MM.1S (cell line): Measurements from ENCODE around the gene SRRM2.

Experiments
- DNase-seq: peaks from one replicate; pipeline ENCODE4 v3.0.0-alpha.2; 2015
- H2AFZ ChIP-seq: fragments of 300-600 bp; sonication (generic); 2 replicates; pipeline ENCODE4 v1.6.0; 2016; ENCODE audit warnings: antibody characterized with exemption, low read length
- H3F3A ChIP-seq: fragments of 300-600 bp; sonication (generic); 2 replicates; pipeline ENCODE4 v1.6.1; 2016; ENCODE audit warnings: mild to moderate bottlenecking, antibody characterized with exemption, low read length, moderate library complexity, mixed read lengths; ENCODE audit not compliant: insufficient read depth
- H3K27ac ChIP-seq: fragments of 300-600 bp; sonication (generic); 2 replicates; pipeline ENCODE4 v1.5.1; 2016; ENCODE audit warnings: mild to moderate bottlenecking, low read length
- H3K27me3 ChIP-seq: fragments of 300-600 bp; sonication (generic); replicated peaks from 2 replicates; pipeline ENCODE4 v1.6.0; 2016; ENCODE audit warnings: low read length; ENCODE audit not compliant: insufficient read depth
- H3K36me3 ChIP-seq: fragments of 300-600 bp; sonication (generic); replicated peaks from 2 replicates; pipeline ENCODE4 v1.6.1; 2016; ENCODE audit warnings: mild to moderate bottlenecking, low read length, mixed read lengths; ENCODE audit not compliant: insufficient read depth
- H3K4me1 ChIP-seq: fragments of 300-600 bp; sonication (generic); 2 replicates; pipeline ENCODE4 v1.6.1; 2016; ENCODE audit warnings: low read length, mixed read lengths
- H3K4me2 ChIP-seq: fragments of 300-600 bp; sonication (generic); 2 replicates; pipeline ENCODE4 v1.6.0; 2016; ENCODE audit warnings: low read depth, low read length
- H3K4me3 ChIP-seq: fragments of 300-600 bp; sonication (generic); 2 replicates; pipeline ENCODE4 v1.5.1; 2016; ENCODE audit warnings: low read length, mixed read lengths
- H3K79me2 ChIP-seq: fragments of 300-600 bp; sonication (generic); 2 replicates; pipeline ENCODE4 v1.6.1; 2016; ENCODE audit warnings: mixed run types, low read length, mixed read lengths
- H3K9ac ChIP-seq: fragments of 300-600 bp; sonication (generic); 2 replicates; pipeline ENCODE4 v1.6.1; 2016; ENCODE audit warnings: low read length, mixed read lengths
- H3K9me2 ChIP-seq: fragments of 300-600 bp; sonication (generic); replicated peaks from 2 replicates; pipeline ENCODE4 v1.6.1; 2016; ENCODE audit warnings: mild to moderate bottlenecking, low read length, mixed read lengths; ENCODE audit not compliant: insufficient read depth
- H3K9me3 ChIP-seq: fragments of 300-600 bp; sonication (generic); replicated peaks from 2 replicates; pipeline ENCODE4 v1.6.1; 2016; ENCODE audit warnings: mild to moderate bottlenecking, low read length, mixed read lengths; ENCODE audit not compliant: insufficient read depth
- H4K20me1 ChIP-seq: fragments of 300-600 bp; sonication (generic); 2 replicates; pipeline ENCODE4 v1.6.1; 2016; ENCODE audit warnings: mild to moderate bottlenecking, low read length, moderate library complexity, mixed read lengths; ENCODE audit not compliant: insufficient read depth
- EZH2 ChIP-seq: fragments of 300-600 bp; sonication (generic); optimal IDR thresholded peaks from 2 replicates; pipeline ENCODE3; 2017; ENCODE audit warnings: low read depth, mild to moderate bottlenecking, antibody characterized with exemption, low read length, mixed read lengths
- EZH2phosphoT487 ChIP-seq: fragments of 300-600 bp; sonication (generic); IDR thresholded peaks from 2 replicates; pipeline ENCODE4 v1.6.1; 2018; ENCODE audit warnings: antibody characterized with exemption, low read length
- TF ChIP-seq, protein P1 (sequence below): fragments of 300-600 bp; sonication (generic); IDR thresholded peaks from 2 replicates; pipeline ENCODE4 v1.5.1; 2016; ENCODE audit warnings: antibody characterized with exemption, low read length, mixed read lengths

SRRM2 gene

DNA sequence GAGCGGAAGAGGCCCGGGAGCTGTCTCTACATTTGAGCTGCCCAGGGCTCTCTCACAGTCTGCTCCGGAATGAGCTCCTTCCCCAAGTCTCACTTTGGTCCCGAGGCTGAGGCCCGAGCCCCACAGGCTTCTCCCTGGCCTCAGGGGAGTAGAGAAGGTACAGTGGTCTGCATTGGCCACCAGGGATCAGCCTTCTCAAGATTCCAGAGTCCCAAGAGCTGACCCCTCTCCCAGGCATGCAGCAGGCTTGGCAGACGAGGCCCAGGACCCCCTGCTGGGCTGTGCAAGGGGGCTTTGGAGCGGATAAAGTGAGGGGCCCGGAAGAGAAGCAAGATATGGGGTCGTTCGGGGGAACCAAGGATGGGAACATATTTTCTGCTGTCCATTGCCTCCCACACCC is 35.5 kb upstream of the SRRM2 start:
- TF ChIP-seq, protein P1, sequence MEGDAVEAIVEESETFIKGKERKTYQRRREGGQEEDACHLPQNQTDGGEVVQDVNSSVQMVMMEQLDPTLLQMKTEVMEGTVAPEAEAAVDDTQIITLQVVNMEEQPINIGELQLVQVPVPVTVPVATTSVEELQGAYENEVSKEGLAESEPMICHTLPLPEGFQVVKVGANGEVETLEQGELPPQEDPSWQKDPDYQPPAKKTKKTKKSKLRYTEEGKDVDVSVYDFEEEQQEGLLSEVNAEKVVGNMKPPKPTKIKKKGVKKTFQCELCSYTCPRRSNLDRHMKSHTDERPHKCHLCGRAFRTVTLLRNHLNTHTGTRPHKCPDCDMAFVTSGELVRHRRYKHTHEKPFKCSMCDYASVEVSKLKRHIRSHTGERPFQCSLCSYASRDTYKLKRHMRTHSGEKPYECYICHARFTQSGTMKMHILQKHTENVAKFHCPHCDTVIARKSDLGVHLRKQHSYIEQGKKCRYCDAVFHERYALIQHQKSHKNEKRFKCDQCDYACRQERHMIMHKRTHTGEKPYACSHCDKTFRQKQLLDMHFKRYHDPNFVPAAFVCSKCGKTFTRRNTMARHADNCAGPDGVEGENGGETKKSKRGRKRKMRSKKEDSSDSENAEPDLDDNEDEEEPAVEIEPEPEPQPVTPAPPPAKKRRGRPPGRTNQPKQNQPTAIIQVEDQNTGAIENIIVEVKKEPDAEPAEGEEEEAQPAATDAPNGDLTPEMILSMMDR: no peak
- no peak for TF ChIP-seq EZH2phosphoT487
- H3K4me2 ChIP-seq: no peak overlapping the region
- no peaks in the 10 kb centered on the region for H3K36me3 ChIP-seq
- DNase-seq: no peak
- no peak overlapping the region for H3K27ac ChIP-seq
- no peaks in the 10 kb centered on the region for H3K4me1 ChIP-seq
- H3K9me2 ChIP-seq: no peaks in the 10 kb centered on the region
- no peaks in the 10 kb centered on the region for H4K20me1 ChIP-seq
- no peaks in the 10 kb centered on the region for H3F3A ChIP-seq
- H3K9ac ChIP-seq: no peak overlapping the region
- H3K79me2 ChIP-seq: no peaks in the 10 kb centered on the region
- H3K4me3 ChIP-seq: no peak overlapping the region
- H2AFZ ChIP-seq: no peak overlapping the region
- peaks cover 32% of the 10 kb centered on the region for H3K27me3 ChIP-seq
- no peaks in the 10 kb centered on the region for H3K9me3 ChIP-seq

DNA sequence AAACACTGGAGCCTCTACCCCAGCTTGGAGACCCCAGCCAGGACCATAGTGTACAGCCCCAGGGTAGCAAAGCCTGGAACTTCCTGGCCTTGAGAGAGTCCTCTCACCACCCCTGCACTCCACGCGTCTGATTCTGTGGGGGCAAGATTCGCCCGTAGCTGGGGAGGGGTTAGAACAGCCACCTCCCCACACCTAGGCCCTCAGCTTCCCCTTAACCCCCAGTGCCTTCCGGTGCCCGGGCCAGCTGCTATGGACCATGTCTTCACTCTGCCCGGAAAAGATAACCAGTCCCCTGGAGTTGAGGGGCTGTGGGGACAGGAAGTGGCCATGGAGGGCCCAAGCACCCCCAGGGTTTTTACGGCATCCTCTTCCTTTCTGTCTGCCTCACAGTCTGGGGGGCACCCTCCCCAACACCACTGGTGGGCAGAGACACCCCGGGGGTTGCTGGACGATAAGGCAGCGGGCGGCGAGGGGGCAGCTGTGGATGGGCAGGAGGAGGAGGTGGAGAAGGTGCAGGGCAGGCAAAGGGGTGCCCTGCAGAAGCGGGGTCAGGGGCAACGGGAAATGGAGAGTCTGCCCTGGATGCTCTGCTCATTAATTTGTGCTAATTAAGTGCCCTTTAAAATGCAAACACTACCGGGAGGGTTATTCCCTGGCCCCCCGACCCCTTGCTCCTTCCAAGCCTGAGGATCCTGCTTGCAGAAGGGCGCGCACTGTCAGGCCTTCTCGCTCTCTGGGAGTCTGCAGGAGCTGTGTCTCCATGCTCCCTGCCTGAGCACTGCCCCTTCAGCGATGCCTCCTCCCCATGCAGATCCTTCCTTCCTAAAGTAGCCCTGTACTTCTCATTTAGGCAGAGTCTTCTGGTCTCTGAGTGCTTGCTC is 34.8 kb upstream of the SRRM2 start:
- no peaks in the 10 kb centered on the region for H3K36me3 ChIP-seq
- H3K27me3 ChIP-seq: peaks cover 32% of the 10 kb centered on the region
- no peak overlapping the region for H3K4me2 ChIP-seq
- H3F3A ChIP-seq: no peaks in the 10 kb centered on the region
- H3K79me2 ChIP-seq: no peaks in the 10 kb centered on the region
- no peaks in the 10 kb centered on the region for H3K4me1 ChIP-seq
- no peak overlapping the region for H2AFZ ChIP-seq
- H4K20me1 ChIP-seq: no peaks in the 10 kb centered on the region
- no peaks in the 10 kb centered on the region for H3K9me3 ChIP-seq
- no peak for TF ChIP-seq EZH2
- no peak for TF ChIP-seq EZH2phosphoT487
- TF ChIP-seq, protein P1: no peak
- no peak for DNase-seq
- no peak overlapping the region for H3K9ac ChIP-seq
- H3K9me2 ChIP-seq: no peaks in the 10 kb centered on the region
- no peak overlapping the region for H3K4me3 ChIP-seq
- H3K27ac ChIP-seq: no peak overlapping the region

DNA sequence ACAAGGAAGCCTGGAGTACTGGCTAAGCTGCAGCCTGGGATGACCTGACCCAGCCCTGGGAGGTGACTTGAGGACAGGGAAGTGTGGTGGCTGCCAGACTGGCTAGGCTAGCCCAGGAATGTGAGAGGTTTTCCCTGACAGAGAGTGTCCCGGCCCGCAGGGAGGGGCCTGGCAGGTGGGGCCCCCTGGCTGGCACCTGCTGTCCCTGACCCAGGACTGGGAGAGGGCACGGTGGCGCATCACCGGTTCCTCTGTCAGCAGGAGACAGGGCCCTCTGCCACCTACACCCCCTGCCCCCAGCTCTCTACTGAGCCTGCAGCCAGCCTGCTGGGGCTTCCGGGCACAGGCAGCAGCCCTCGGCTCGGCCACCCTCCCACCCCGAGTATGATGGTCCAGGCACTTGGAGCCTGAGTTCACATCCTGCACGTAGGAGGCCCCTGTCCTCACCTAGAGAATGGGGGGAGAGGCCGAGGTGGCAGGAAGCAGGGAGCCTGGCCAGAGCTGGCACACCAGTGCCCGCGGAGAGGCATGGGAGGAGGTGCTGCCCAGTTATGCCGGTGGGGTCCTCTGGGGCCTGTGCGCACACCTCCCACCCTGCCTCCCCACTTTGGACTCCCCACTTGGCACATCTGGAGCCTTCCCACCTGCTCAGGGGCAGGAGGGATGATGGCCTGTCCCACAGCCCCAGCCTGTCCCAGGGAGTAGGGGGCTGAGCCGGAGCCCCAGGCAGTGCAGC is 32.9 kb upstream of the SRRM2 start:
- H3K79me2 ChIP-seq: no peaks in the 10 kb centered on the region
- no peaks in the 10 kb centered on the region for H3K4me1 ChIP-seq
- H3K9ac ChIP-seq: no peak overlapping the region
- no peak overlapping the region for H3K4me2 ChIP-seq
- H3K9me3 ChIP-seq: no peaks in the 10 kb centered on the region
- no peak overlapping the region for H3K27ac ChIP-seq
- H3K9me2 ChIP-seq: no peaks in the 10 kb centered on the region
- no peaks in the 10 kb centered on the region for H3F3A ChIP-seq
- no peaks in the 10 kb centered on the region for H4K20me1 ChIP-seq
- H3K36me3 ChIP-seq: no peaks in the 10 kb centered on the region
- no peak for DNase-seq
- TF ChIP-seq, protein P1: no peak
- TF ChIP-seq EZH2 (no peak), EZH2phosphoT487 (no peak)
- H3K4me3 ChIP-seq: no peak overlapping the region
- no peak overlapping the region for H2AFZ ChIP-seq
- H3K27me3 ChIP-seq: peaks cover 30% of the 10 kb centered on the region
